Measurements from ENCODE around the gene RRP1. TPM values are rescaled to one million over a fixed set of nuclear protein-coding genes. Genes with fewer than 3 reads are reported as not detected.
A peak's percentile ranks its signal among the peaks of the same experiment; 100 is the strongest.

Gene RRP1
- total RNA-seq, 1 experiment from 2014 or later = 76.7 TPM

DNA sequence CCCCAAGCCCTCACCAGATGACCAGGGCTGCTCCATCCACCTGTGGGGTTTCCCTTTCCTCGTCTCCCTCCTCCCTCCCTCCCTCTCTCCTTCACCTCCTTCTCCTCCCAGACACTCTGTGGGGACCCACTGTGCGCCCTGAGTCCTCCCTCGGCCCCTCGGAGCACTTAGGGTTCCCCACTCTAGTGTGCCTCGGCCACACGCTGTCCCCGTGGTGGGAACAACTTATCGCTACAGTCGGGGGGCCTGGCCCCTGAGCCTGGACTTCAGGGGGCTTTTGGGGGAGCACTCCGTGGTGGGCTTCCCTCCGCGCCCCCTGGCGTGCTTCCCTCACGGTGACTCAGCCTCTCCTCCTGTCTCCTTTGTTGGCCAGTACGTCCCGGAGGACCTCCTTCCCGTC is 40.8 kb upstream of the RRP1 start:
- no peaks in the 10 kb centered on the region for H3K27me3 Mint-ChIP-seq (ENCODE audit: low read depth)
- H3K27ac Mint-ChIP-seq = peak overlapping the region in 1 of 3 experiments; percentile 52; a peak in 1 of 7 replicates
- peaks cover 25 to 72% (median 56%) of the 10 kb centered on the region in 3 experiments for H3K36me3 Mint-ChIP-seq (ENCODE audit: insufficient read depth in 1 of 3, low read depth in 3 of 3)
- Histone ChIP-seq H3K9me3 (ENCODE audit: control insufficient read depth, low read depth, low read length) (no peaks in the 10 kb centered on the region), H3K23ac (ENCODE audit: insufficient read length, low read depth, low read length) (no peak overlapping the region), H3K4ac (ENCODE audit: low read depth, low read length) (no peak overlapping the region), H3K56ac (ENCODE audit: insufficient read length, low read depth, low read length) (no peak overlapping the region), H3K18ac (ENCODE audit: insufficient read length, low read depth, low read length) (no peak overlapping the region), H2AK5ac (ENCODE audit: insufficient read length, low read length) (no peak overlapping the region), H3K9ac (ENCODE audit: extremely low read depth, insufficient read length, low read length) (no peak overlapping the region), H3K14ac (ENCODE audit: insufficient read depth, low read length) (no peak overlapping the region), H3K79me1 (ENCODE audit: insufficient read depth, low read depth, low read length, poor library complexity, severe bottlenecking) (no peaks in the 10 kb centered on the region), H2BK15ac (ENCODE audit: low read depth, low read length) (no peak overlapping the region), H2BK120ac (ENCODE audit: low read depth, low read length, poor library complexity, severe bottlenecking) (no peak overlapping the region), H2BK20ac (ENCODE audit: low read depth, low read length, poor library complexity, severe bottlenecking) (no peak overlapping the region), H3K27me3 (ENCODE audit: insufficient read depth, low read length) (no peaks in the 10 kb centered on the region), H4K20me1 (ENCODE audit: control insufficient read depth, insufficient read depth, insufficient read length) (peaks cover 4% of the 10 kb centered on the region), H2AFZ (ENCODE audit: low read length) (no peak overlapping the region), H4K8ac (replicated peaks; ENCODE audit: insufficient read length, low read depth, low read length) (no peak overlapping the region), H4K91ac (ENCODE audit: insufficient read length, low read depth, low read length) (no peak overlapping the region), H4K5ac (ENCODE audit: insufficient read length, low read depth, low read length) (no peak overlapping the region), H2BK5ac (ENCODE audit: insufficient read length, low read length) (no peak overlapping the region), H3K23me2 (ENCODE audit: insufficient read length, low read depth, low read length, poor library complexity, severe bottlenecking) (no peaks in the 10 kb centered on the region), H2BK12ac (ENCODE audit: insufficient read length, low read depth, low read length) (no peak overlapping the region), H3T11ph (ENCODE audit: low read length) (no peak overlapping the region), H3K4me2 (ENCODE audit: insufficient read depth, insufficient read length, low read length) (no peak overlapping the region), H3K4me1 (ENCODE audit: insufficient read depth, low read length) (no peaks in the 10 kb centered on the region), H3K27ac (ENCODE audit: insufficient read length, low read depth, low read length) (no peak overlapping the region), H3K79me2 (ENCODE audit: insufficient read depth, low read length) (no peaks in the 10 kb centered on the region)
- WGBS (ENCODE audit: extremely low coverage, insufficient read length, low lambda C conversion rate) = no CpG with 5 or more reads among the region's 17 CpGs
- H3K4me1 Mint-ChIP-seq = no peaks in the 10 kb centered on the region
- TF ChIP-seq, protein P1, sequence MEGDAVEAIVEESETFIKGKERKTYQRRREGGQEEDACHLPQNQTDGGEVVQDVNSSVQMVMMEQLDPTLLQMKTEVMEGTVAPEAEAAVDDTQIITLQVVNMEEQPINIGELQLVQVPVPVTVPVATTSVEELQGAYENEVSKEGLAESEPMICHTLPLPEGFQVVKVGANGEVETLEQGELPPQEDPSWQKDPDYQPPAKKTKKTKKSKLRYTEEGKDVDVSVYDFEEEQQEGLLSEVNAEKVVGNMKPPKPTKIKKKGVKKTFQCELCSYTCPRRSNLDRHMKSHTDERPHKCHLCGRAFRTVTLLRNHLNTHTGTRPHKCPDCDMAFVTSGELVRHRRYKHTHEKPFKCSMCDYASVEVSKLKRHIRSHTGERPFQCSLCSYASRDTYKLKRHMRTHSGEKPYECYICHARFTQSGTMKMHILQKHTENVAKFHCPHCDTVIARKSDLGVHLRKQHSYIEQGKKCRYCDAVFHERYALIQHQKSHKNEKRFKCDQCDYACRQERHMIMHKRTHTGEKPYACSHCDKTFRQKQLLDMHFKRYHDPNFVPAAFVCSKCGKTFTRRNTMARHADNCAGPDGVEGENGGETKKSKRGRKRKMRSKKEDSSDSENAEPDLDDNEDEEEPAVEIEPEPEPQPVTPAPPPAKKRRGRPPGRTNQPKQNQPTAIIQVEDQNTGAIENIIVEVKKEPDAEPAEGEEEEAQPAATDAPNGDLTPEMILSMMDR (conservative IDR thresholded peaks at IDR 0.05) = no peak
- H3K4me3 Mint-ChIP-seq = no peak overlapping the region
- H3K9me3 Mint-ChIP-seq = no peaks in the 10 kb centered on the region
- no peak for DNase-seq

All from H9 (cell line).